HG02970 (cell line): ENCODE results near the gene ZNF541.

ENCODE experiments used
- ATAC-seq: cut with Tn5 transposase; IDR thresholded peaks from one replicate; pipeline ENCODE4 v1.9.1; 2021; ENCODE audit warnings: mild to moderate bottlenecking, moderate library complexity, moderate number of reproducible peaks; ENCODE audit not compliant: unreplicated experiment, low FRiP score

Gene ZNF541

DNA sequence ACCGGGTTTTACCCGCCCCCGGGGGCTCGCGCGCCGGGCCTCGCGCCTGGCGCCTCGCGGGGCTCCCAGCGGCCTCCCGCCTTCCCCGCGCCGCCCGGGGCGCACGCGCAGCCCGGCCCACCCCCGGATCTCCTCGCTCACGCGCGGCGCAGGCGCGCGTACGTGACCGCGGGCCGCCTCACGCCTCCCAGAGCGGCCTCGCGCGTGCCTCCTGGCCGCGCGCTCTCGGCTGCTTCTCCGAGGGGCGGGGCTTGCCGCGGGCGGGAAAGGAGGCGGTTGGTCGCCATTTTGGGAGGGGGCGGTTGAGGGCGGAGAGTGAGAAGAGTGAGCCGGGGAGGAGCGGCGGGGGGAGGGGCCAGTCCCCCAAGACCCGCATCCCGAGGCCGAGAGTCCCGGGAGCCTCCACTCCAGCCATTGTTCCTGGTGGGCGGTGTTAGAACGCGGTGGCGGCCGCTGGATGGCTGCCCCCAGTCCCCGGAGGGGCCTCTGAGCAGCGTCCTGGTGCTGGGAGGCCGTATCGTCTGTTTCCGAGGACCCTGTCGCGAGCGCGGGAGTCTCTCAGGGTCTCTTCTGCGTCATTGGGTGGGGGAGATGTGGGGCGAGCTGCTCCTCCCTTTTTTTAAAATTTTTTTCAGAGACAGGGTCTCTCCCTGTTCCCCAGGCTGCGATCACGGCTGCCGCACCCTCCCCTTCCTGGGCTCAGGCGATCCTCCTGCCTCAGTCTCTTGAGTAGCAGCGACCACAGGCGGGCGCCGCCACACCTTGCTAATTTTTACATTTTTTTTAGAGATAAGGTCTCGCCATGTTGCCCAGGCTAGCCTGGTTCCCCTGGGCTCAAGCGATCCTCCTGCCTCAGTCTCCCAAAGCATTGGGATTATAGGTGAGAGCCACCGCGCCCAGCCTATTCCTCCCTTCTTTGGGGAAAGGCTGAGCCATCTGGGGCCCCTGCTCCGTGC, at the start of gene ZNF541:
Gene ZNF541 (minus strand): TSS at position 78 of the 956 bp plus-strand sequence. CDS start 17,292 bp downstream, outside the sequence.
- no peak for ATAC-seq

DNA sequence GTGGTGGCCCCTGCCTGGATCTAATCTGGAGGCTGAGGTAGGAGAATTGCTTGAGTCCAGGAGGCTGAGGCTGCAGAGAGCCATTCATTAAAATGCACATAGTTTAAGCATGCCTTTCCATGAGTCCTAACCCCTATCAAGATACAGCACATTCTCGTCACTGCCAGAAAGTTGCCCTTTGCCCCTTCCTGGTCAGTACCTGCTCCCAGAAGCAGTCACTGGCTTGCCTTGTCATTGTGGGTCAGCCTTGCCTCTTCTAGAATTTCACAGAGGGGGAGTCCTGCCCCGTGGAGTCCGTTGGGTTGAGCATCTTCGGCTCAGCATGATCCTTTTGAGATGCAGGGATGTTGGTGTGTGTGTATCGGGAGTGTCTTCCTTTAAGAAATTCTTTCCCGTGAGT, 46.8 kb upstream of the ZNF541 start:
- no peak for ATAC-seq

GRCh38 chr19:47618771-47619170, 45.8 kb upstream of the ZNF541 start:
- no peak for ATAC-seq

- no peak for ATAC-seq
Measured at GRCh38 chr19:47615714-47616113, 42.8 kb upstream of the ZNF541 start.

DNA sequence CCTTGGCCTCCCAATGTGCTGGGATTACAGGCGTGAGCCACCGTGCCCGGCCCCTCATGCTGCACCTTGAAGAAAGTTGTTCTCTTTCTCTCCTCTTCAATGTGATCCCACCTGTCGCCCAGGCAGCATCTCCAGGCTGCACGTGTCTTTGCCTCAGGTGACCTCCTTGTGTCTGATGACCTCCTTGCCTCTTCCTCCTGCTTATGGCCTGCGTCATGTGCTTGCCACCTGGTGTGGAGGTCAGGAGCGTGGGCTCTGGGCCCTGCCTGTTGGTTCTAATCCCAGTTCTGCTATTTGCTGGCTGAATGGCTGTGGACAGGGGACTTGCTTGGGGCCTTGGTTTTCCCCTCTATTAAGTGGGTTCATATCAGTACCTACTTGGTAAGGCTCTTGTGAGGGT, 42.3 kb upstream of the ZNF541 start:
- no peak for ATAC-seq

DNA sequence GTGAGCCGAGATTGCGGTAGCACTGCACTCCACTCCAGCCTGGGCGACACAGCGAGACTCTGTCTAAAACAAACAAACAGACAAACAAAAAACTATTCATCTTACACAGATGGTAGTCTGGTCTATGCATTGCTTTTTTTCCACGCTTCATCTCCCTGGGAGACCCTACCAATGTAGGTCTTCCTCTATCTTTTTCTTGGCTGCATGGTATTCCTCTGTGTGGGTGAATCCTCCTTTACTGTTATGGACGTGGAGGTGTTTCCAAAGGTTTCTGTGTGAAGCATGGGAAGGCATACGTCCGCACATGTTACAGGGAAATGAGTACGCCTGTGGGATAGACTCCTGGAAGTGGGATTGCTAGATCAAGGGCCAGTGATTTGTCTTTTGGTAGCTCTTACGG, 41.6 kb upstream of the ZNF541 start:
- ATAC-seq: no peak

DNA sequence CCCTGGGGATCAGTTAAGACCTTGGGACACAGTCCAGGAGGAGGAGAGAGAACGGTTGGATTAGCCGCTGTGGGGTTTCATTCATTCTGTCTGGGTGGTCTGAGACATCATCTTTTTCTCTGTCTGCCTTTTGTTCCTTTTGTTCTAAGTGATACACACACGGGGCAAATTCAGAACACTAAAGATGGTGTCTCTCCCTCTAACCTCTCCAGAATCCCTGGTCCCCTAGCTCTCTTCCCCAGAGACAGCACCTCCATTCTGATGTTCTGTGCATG, 41.0 kb upstream of the ZNF541 start:
- ATAC-seq: no peak

- no peak for ATAC-seq
Measured at GRCh38 chr19:47613165-47614020, 40.4 kb upstream of the ZNF541 start.

- no peak for ATAC-seq
Measured at GRCh38 chr19:47610902-47611301, 38.0 kb upstream of the ZNF541 start.

GRCh38 chr19:47609906-47610894, 37.3 kb upstream of the ZNF541 start:
- ATAC-seq: no peak

- peak; percentile 41 for ATAC-seq
Measured at GRCh38 chr19:47608969-47609905, 36.3 kb upstream of the ZNF541 start, which contains the start of gene BICRA. Gene BICRA (plus strand): TSS chr19:47609134. CDS start chr19:47673575, 64,441 bp downstream.

DNA sequence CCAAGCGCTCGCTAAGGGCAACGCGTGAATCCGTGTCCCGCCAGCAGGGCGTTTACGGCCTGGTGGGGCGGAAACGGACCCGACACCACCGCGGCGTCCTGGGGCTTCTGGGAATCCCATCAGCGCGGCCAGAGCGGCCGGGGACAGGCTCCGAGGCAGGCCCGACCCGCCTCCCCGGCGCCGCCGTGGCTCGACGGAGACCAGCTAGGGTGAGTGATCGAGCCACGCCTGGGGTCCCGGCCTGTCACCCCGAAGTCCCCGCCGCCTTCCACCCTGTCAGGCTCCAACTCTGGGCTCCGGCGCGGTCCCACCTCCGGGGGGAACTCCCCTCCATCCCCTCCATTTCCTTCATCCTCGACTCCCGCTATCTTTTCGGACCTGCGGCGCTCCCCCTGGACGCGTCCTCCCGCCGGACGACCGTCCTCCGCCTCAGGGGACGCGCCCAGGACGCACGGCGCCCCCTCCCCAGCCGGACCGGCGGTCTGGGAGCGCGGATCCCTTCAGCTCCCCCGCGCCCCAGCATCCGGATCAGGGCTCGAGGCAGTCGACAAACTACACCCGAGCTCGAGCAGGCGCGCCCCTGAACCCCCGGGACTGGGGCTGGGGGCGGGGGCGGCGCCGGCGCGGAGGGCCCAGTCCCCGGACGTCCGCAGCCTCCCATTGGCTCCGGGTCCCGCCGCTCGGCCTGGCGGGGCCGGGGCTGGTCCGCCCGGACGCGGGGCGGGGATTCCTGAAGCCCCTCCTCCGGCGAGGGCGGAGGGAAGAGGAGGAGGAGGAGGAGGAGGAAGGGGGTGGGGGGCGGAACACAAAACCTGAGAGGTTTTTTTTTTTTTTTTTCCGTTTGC, 35.3 kb upstream of the ZNF541 start:
- ATAC-seq: peak; percentile 87

- no peak for ATAC-seq
Measured at GRCh38 chr19:47607564-47608073, 34.7 kb upstream of the ZNF541 start.

GRCh38 chr19:47603706-47604565, 31.0 kb upstream of the ZNF541 start:
- ATAC-seq: no peak

DNA sequence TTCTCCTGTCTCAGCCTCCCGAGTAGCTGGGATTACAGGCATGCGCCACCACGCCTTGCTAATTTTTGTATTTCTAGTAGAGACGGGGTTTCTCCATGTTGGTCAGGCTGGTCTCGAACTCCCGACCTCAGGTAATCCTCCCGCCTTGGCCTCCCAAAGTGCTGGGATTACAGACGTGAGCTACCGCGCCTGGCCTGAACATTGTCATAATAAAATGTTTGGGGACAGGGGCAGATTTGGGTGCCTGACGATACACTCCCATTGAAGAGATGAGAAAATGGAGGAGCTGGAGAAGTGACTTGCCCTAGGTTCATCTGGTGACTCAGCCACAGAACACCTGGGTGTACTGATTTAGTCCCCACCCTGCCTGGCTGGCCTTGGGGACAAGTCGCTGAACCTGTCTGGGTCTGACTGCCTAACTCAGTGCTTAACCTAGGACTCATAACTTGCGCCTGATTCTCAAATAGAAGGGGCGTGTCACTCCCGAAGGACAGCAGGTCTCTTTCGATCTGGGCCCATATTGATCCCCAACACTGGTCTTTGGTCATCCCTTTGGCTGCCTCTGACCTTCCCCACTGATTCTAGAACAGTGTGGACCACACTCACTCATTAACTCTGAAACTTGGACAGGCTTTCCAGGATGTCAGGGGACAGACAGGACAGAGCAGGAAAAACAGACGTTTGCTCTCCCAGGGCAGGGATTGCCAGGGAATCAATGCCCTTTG, 28.4 kb upstream of the ZNF541 start:
- ATAC-seq: no peak
